HepG2 (cell line): ENCODE measurements around the gene METAP1D. TPM values are rescaled to one million over a fixed set of nuclear protein-coding genes. Genes with fewer than 3 reads are reported as not detected.

Experiments
- ATAC-seq: fragments of 200-7000 bp; cut with Tn5 transposase; 3 replicates; pipeline ENCODE4 v1.9.1; 2020; ENCODE audit warnings: mild to moderate bottlenecking, moderate library complexity
- BruUV-seq: library from RNA; stranded (reverse); fragments of 400-500 nt; replicated peaks from 2 replicates; lab custom pipeline; 2021; lab: Mats Ljungman, UMichigan
- CTCF ChIA-PET: fragments of 300-600 bp; formaldehyde crosslinking; extraction: SDS; loops from one replicate; lab custom pipeline; 2021; ENCODE audit warnings: low total read pairs, inconsistent platforms, low intra/inter-chr PET ratio; lab: Yijun Ruan, JAX
- POLR2A ChIA-PET: fragments of 350-600 bp; sonication (Branson Sonifier 250); formaldehyde crosslinking; loops from one replicate; lab custom pipeline; 2020; ENCODE audit warnings: antibody characterized with exemption, inconsistent platforms; lab: Yijun Ruan, JAX
- DNase-seq: peaks from one replicate; pipeline ENCODE4 v3.0.0-alpha.2; 2015; ENCODE audit warnings: low spot score
- FAIRE-seq: peaks from 3 replicates; lab custom pipeline; 2011; peaks lifted over from hg19 to GRCh38; lab: Jason Lieb, UNC
- H2AFZ ChIP-seq: one replicate; pipeline ENCODE4 v1.6.1; 2011; ENCODE audit warnings: low read length, inconsistent platforms
- H3K27ac ChIP-seq: fragments of 300-600 bp; 3 replicates; pipeline ENCODE4 v1.8.0; 2011; ENCODE audit warnings: mixed run types, mild to moderate bottlenecking, mixed read lengths, low read length, inconsistent platforms; ENCODE audit not compliant: insufficient read depth; ENCODE audit errors: extremely low read length
- H3K27me3 ChIP-seq, 2 experiments: fragments of 200-600 bp in 1 of 2; 2 replicates in 1 of 2; 3 replicates in 1 of 2; pipeline versions ENCODE4 v1.6.0 to v1.8.0; 2011; ENCODE audit warnings: low read length in 2 of 2, mild to moderate bottlenecking in 2 of 2, moderate library complexity in 2 of 2, inconsistent platforms in 1 of 2; ENCODE audit not compliant: insufficient read depth in 2 of 2, control insufficient read depth in 1 of 2
- H3K36me3 ChIP-seq, 2 experiments: fragments of 200-600 bp in 1 of 2; replicated peaks in 1 of 2; 2 replicates in 1 of 2; 3 replicates in 1 of 2; pipeline versions ENCODE4 v1.5.1 to v1.8.0; 2011; ENCODE audit warnings: low read length in 2 of 2, inconsistent platforms in 1 of 2; ENCODE audit not compliant: insufficient read depth in 2 of 2, control insufficient read depth in 1 of 2
- H3K4me1 ChIP-seq: 2 replicates; pipeline ENCODE4 v1.5.1; 2012; ENCODE audit warnings: low read length, inconsistent platforms; ENCODE audit not compliant: insufficient read depth
- H3K4me2 ChIP-seq: 2 replicates; pipeline ENCODE4 v1.6.0; 2011; ENCODE audit warnings: low read depth, low read length, inconsistent platforms
- H3K4me3 ChIP-seq, 3 experiments: fragments of 200-600 bp in 1 of 3; sonication (generic), shearing (Covaris generic) in 1 of 3; replicated peaks in 1 of 3; 2 replicates each; pipeline ENCODE4 v1.5.1; 2011 to 2016; ENCODE audit warnings: low read length in 3 of 3, inconsistent platforms in 2 of 3, low read depth in 2 of 3, mild to moderate bottlenecking in 2 of 3, control low read depth in 1 of 3, mixed read lengths in 1 of 3; ENCODE audit not compliant: insufficient read depth in 1 of 3
- H3K79me2 ChIP-seq: one replicate; pipeline ENCODE4 v1.6.1; 2011; ENCODE audit warnings: low read length, inconsistent platforms; ENCODE audit not compliant: insufficient read depth
- H3K9ac ChIP-seq: 2 replicates; pipeline ENCODE4 v1.6.0; 2011; ENCODE audit warnings: mild to moderate bottlenecking, low read depth, low read length, inconsistent platforms; ENCODE audit not compliant: insufficient read depth
- H3K9me3 ChIP-seq: 2 replicates; pipeline ENCODE4 v1.5.1; 2012; ENCODE audit warnings: mild to moderate bottlenecking, low read length
- H4K20me1 ChIP-seq: 2 replicates; pipeline ENCODE4 v1.6.0; 2011; ENCODE audit warnings: inconsistent platforms, mild to moderate bottlenecking, low read length, moderate library complexity; ENCODE audit not compliant: insufficient read depth
- ATRX ChIP-seq: sonication (generic); formaldehyde crosslinking; IDR thresholded peaks from 2 replicates; pipeline ENCODE4 v1.4.0; 2020; ENCODE audit warnings: missing genetic modification reagents, borderline replicate concordance
- GATAD2A ChIP-seq: IDR thresholded peaks from 2 replicates; pipeline ENCODE4 v1.6.1; 2016
- IKZF4 ChIP-seq: sonication (generic); formaldehyde crosslinking; IDR thresholded peaks from 2 replicates; pipeline ENCODE4 v1.5.1; 2020; ENCODE audit warnings: borderline replicate concordance, mild to moderate bottlenecking, low read depth, missing genetic modification reagents; ENCODE audit errors: not compliant biosample characterization
- KDM5A ChIP-seq: fragments of 200-600 bp; sonication (generic); IDR thresholded peaks from 2 replicates; pipeline ENCODE4 v1.7.0; 2018; ENCODE audit warnings: antibody characterized with exemption, mild to moderate bottlenecking, low read length, borderline replicate concordance
- MED1 ChIP-seq: sonication (generic); formaldehyde crosslinking; IDR thresholded peaks from 2 replicates; pipeline ENCODE4 v1.4.0; 2020; ENCODE audit warnings: missing genetic modification reagents
- MYC ChIP-seq: sonication (generic); formaldehyde crosslinking; IDR thresholded peaks from 2 replicates; pipeline ENCODE4 v1.9.0; 2021; ENCODE audit warnings: missing genetic modification reagents, borderline replicate concordance
- PCBP1 ChIP-seq: fragments of 200-400 bp; formaldehyde crosslinking; IDR thresholded peaks from 2 replicates; pipeline ENCODE4 v1.6.1; 2017; ENCODE audit warnings: mild to moderate bottlenecking, low read depth, low read length, borderline replicate concordance
- POLR2G ChIP-seq: fragments of 200-400 bp; formaldehyde crosslinking; IDR thresholded peaks from 2 replicates; pipeline ENCODE4 v1.6.1; 2018; ENCODE audit warnings: mild to moderate bottlenecking, low read depth, low read length, moderate library complexity
- ZFP37 ChIP-seq: sonication (generic); formaldehyde crosslinking; IDR thresholded peaks from 2 replicates; pipeline ENCODE4 v1.4.0; 2020; ENCODE audit warnings: missing genetic modification reagents, borderline replicate concordance
- ZNF292 ChIP-seq: sonication (generic); formaldehyde crosslinking; IDR thresholded peaks from 2 replicates; pipeline ENCODE4 v1.8.1; 2022; ENCODE audit warnings: mild to moderate bottlenecking, low read depth, missing genetic modification reagents, borderline replicate concordance
- ZNF777 ChIP-seq: sonication (generic); formaldehyde crosslinking; IDR thresholded peaks from 2 replicates; pipeline ENCODE4 v1.4.0; 2020; ENCODE audit warnings: missing genetic modification reagents
- ZNF816 ChIP-seq: sonication (generic); formaldehyde crosslinking; IDR thresholded peaks from 2 replicates; pipeline ENCODE4 v1.8.0; 2022; ENCODE audit warnings: missing genetic modification reagents, mild to moderate bottlenecking, borderline replicate concordance
- WGBS: methylation state at CpG from one replicate; pipeline ENCODE4 v1.1.6; 2017; ENCODE audit warnings: low lambda C conversion rate; 5-methylcytosine and 5-hydroxymethylcytosine counted together
- in situ Hi-C: cut with HindIII; loops from 2 replicates; pipeline ENCODE4 v1.10.0; 2017; ENCODE audit warnings: low pct_unique_long_range_greater_than_20kb; ENCODE audit not compliant: extremely low pct_ligation_motif_present
- intact Hi-C: fragments of 100-400 bp; cut with micrococcal nuclease; formaldehyde crosslinking; loops from one replicate; pipeline ENCODE4 v1.10.0; 2022; ENCODE audit not compliant: unreplicated experiment
- polyA plus RNA-seq, 8 experiments: library from polyadenylated mRNA; depleted of rRNA in 3 of 8; stranded (reverse) in 7 of 8; unstranded in 1 of 8; fragments of >200 nt; fragmentation: Illumina TruSeq in 4 of 8; extraction: Trizol in 4 of 8; gene quantifications; 2 replicates each; pipeline versions ENCODE4 v1.2.1 to v1.2.3, GENCODE V29; 2011 to 2016; ENCODE audit warnings: low read depth in 4 of 8, missing spikeins in 1 of 8, mixed read lengths in 1 of 8; ENCODE audit not compliant: insufficient read depth in 1 of 8
- total RNA-seq, 5 experiments: library from RNA; depleted of rRNA; stranded (reverse); fragments of >200 nt; fragmentation: Illumina TruSeq; extraction: Trizol; gene quantifications; 2 replicates each; pipeline ENCODE4 v1.2.3, GENCODE V29; 2016; ENCODE audit warnings: low read depth in 1 of 5
- TF ChIP-seq, protein P1 (sequence below): sonication (generic); formaldehyde crosslinking; IDR thresholded peaks from 2 replicates; pipeline ENCODE4 v1.4.0; 2020; ENCODE audit warnings: missing genetic modification reagents
- TF ChIP-seq, protein P2 (sequence below): sonication (generic); formaldehyde crosslinking; IDR thresholded peaks from 2 replicates; pipeline ENCODE4 v1.4.0; 2020; ENCODE audit warnings: mild to moderate bottlenecking, missing genetic modification reagents, borderline replicate concordance
- TF ChIP-seq, protein P3 (sequence below): sonication (generic); formaldehyde crosslinking; IDR thresholded peaks from 2 replicates; pipeline ENCODE4 v1.8.1; 2023; ENCODE audit warnings: mild to moderate bottlenecking, missing genetic modification reagents

Gene METAP1D
- total and polyA plus RNA-seq, 2 of the 13 experiments (the other 11 are each of a cell fraction or from before 2014, with no cell fraction given): 14.7 to 21.6 TPM

DNA sequence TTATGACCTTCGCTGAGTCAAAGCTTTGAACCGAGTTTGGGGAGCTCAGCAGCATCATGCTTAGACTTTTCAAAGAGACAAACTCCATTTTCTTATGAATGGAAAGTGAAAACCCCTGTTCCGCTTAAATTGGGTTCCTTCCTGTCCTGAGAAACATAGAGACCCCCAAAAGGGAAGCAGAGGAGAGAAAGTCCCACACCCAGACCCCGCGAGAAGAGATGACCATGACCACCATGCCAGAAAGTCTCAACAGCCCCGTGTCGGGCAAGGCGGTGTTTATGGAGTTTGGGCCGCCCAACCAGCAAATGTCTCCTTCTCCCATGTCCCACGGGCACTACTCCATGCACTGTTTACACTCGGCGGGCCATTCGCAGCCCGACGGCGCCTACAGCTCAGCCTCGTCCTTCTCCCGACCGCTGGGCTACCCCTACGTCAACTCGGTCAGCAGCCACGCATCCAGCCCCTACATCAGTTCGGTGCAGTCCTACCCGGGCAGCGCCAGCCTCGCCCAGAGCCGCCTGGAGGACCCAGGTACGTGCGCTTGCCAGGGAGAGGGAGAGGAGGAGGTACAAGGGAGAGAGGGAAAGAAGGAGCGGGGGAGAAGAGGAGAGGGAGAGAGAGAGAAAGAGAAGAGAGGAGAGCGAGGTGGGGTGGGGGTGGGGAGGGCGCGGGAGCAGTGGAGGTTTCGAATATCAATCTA is 85.9 kb downstream of the METAP1D start, which contains the start of gene DLX1:
DLX1 (plus strand) TSS at position 48 of the 700 bp plus-strand sequence; CDS start at position 219, 171 bp downstream.
- H4K20me1 ChIP-seq: peaks cover 3% of the 10 kb centered on the region; the same call in 1 of the 2 replicates
- peak within 1 kb of the TSS; percentile 18 for H2AFZ ChIP-seq
- no peak within 1 kb of the TSS for H3K27ac ChIP-seq
- WGBS: 2% methylated on average over 34 of the region's 34 CpGs
- peaks cover 84% of the 10 kb centered on the region for H3K4me1 ChIP-seq
- peak within 1 kb of the TSS; percentile 55 for H3K9ac ChIP-seq
- in situ Hi-C loops (no loop called here), intact Hi-C loops (loop anchor here (1.0 to 5.0 kb wide), 4 partner anchors 9 to 57 kb away; partner anchors contain the start of gene DLX2)
- H3K36me3 ChIP-seq: no peaks in the 10 kb centered on the region
- FAIRE-seq (peak; percentile 59), DNase-seq (no peak), ATAC-seq (peak; percentile 36)
- H3K4me3 ChIP-seq: peak within 1 kb of the TSS; percentile 60 to 82 (median 64)
- H3K27me3 ChIP-seq: peaks cover 20 to 90% of the 10 kb centered on the region in 2 experiments; a peak in 4 of 5 replicates
- CTCF ChIA-PET: no interaction called here
- no peaks in the 10 kb centered on the region for H3K79me2 ChIP-seq
- POLR2A ChIA-PET: interaction anchor here (0.7 to 4.9 kb wide), 6 partner anchors 10 to 398 kb away, joined by 3 to 42 read pairs (median 16); partner anchors contain the start of genes DLX2 and DYNC1I2
- H3K4me2 ChIP-seq: peak within 1 kb of the TSS; percentile 98
- H3K9me3 ChIP-seq: no peaks in the 10 kb centered on the region
- BruUV-seq: no TSS peak
- TF ChIP-seq IKZF4 (CRISPR knock-in tag) (peak; percentile 41), ZNF777 (CRISPR knock-in tag) (peak; percentile 97), ZNF292 (peak; percentile 54; the same call in 1 of the 2 replicates), PCBP1 (0 out of 2 replicates have a peak, but pooled peaks have one; percentile 42), ATRX (no peak), GATAD2A (peak; percentile 9; the same call in 1 of the 2 replicates), MED1 (CRISPR knock-in tag) (no peak), MYC (CRISPR knock-in tag) (peak; percentile 30; the same call in 1 of the 2 replicates), ZNF816 (CRISPR knock-in tag) (no peak; the same call in 1 of the 2 replicates), ZFP37 (CRISPR knock-in tag) (no peak), KDM5A (peak; percentile 39; the same call in 1 of the 2 replicates), POLR2G (peak; percentile 17)
- TF ChIP-seq, protein P1, sequence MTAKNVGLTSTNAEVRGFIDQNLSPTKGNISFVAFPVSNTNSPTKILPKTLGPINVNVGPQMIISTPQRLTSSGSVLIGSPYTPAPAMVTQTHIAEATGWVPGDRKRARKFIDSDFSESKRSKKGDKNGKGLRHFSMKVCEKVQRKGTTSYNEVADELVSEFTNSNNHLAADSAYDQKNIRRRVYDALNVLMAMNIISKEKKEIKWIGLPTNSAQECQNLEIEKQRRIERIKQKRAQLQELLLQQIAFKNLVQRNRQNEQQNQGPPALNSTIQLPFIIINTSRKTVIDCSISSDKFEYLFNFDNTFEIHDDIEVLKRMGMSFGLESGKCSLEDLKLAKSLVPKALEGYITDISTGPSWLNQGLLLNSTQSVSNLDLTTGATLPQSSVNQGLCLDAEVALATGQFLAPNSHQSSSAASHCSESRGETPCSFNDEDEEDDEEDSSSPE (CRISPR knock-in tag): no peak
- TF ChIP-seq, protein P2, sequence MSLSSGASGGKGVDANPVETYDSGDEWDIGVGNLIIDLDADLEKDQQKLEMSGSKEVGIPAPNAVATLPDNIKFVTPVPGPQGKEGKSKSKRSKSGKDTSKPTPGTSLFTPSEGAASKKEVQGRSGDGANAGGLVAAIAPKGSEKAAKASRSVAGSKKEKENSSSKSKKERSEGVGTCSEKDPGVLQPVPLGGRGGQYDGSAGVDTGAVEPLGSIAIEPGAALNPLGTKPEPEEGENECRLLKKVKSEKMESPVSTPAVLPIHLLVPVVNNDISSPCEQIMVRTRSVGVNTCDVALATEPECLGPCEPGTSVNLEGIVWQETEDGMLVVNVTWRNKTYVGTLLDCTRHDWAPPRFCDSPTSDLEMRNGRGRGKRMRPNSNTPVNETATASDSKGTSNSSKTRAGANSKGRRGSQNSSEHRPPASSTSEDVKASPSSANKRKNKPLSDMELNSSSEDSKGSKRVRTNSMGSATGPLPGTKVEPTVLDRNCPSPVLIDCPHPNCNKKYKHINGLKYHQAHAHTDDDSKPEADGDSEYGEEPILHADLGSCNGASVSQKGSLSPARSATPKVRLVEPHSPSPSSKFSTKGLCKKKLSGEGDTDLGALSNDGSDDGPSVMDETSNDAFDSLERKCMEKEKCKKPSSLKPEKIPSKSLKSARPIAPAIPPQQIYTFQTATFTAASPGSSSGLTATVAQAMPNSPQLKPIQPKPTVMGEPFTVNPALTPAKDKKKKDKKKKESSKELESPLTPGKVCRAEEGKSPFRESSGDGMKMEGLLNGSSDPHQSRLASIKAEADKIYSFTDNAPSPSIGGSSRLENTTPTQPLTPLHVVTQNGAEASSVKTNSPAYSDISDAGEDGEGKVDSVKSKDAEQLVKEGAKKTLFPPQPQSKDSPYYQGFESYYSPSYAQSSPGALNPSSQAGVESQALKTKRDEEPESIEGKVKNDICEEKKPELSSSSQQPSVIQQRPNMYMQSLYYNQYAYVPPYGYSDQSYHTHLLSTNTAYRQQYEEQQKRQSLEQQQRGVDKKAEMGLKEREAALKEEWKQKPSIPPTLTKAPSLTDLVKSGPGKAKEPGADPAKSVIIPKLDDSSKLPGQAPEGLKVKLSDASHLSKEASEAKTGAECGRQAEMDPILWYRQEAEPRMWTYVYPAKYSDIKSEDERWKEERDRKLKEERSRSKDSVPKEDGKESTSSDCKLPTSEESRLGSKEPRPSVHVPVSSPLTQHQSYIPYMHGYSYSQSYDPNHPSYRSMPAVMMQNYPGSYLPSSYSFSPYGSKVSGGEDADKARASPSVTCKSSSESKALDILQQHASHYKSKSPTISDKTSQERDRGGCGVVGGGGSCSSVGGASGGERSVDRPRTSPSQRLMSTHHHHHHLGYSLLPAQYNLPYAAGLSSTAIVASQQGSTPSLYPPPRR: no peak
- TF ChIP-seq, protein P3, sequence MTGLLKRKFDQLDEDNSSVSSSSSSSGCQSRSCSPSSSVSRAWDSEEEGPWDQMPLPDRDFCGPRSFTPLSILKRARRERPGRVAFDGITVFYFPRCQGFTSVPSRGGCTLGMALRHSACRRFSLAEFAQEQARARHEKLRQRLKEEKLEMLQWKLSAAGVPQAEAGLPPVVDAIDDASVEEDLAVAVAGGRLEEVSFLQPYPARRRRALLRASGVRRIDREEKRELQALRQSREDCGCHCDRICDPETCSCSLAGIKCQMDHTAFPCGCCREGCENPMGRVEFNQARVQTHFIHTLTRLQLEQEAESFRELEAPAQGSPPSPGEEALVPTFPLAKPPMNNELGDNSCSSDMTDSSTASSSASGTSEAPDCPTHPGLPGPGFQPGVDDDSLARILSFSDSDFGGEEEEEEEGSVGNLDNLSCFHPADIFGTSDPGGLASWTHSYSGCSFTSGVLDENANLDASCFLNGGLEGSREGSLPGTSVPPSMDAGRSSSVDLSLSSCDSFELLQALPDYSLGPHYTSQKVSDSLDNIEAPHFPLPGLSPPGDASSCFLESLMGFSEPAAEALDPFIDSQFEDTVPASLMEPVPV: no peak
